Panc1 (cell line): ENCODE results near the gene SAP30BP. TPM values are rescaled to one million over a fixed set of nuclear protein-coding genes. Genes with fewer than 3 reads are reported as not detected.

Source experiments
- ATAC-seq: fragments of 200-7000 bp; cut with Tn5 transposase; 2 replicates; pipeline ENCODE4 v1.9.1; 2020; ENCODE audit warnings: mild to moderate bottlenecking, moderate library complexity
- BruUV-seq: library from RNA; stranded (reverse); fragments of 400-500 nt; replicated peaks from 2 replicates; lab custom pipeline; 2021; lab: Mats Ljungman, UMichigan
- CTCF ChIA-PET: fragments of 300-600 bp; sonication (Branson Sonifier 250); formaldehyde crosslinking; loops from one replicate; lab custom pipeline; 2022; ENCODE audit warnings: antibody characterized with exemption; lab: Charles Lee
- POLR2A ChIA-PET: fragments of 300-600 bp; sonication (Branson Sonifier 250); formaldehyde crosslinking; loops from one replicate; lab custom pipeline; 2022; ENCODE audit warnings: antibody characterized with exemption; lab: Charles Lee
- DNase-seq: peaks from one replicate; pipeline ENCODE4 v3.0.0-alpha.2; 2010; ENCODE audit warnings: low read depth, low spot score
- H3K27ac ChIP-seq: 2 replicates; pipeline ENCODE4 v1.5.1; 2011; ENCODE audit warnings: mild to moderate bottlenecking, low read length, inconsistent platforms
- H3K27me3 ChIP-seq: fragments of 200-500 bp; sonication (Bioruptor generic); 2 replicates; pipeline ENCODE4 v1.6.0; 2014; ENCODE audit warnings: low read length, inconsistent platforms; ENCODE audit not compliant: control insufficient read depth, insufficient read depth
- H3K36me3 ChIP-seq: fragments of 200-500 bp; sonication (Bioruptor generic); 2 replicates; pipeline ENCODE4 v1.5.1; 2014; ENCODE audit warnings: inconsistent platforms, mild to moderate bottlenecking, low read length, moderate library complexity; ENCODE audit not compliant: control insufficient read depth, insufficient read depth
- H3K4me1 ChIP-seq: 2 replicates; pipeline ENCODE4 v1.5.1; 2011; ENCODE audit warnings: inconsistent platforms, mild to moderate bottlenecking, low read length, moderate library complexity; ENCODE audit not compliant: control insufficient read depth, insufficient read depth
- H3K4me3 ChIP-seq, 2 experiments: 2 replicates each; pipeline ENCODE4 v1.5.1; 2011 to 2012; ENCODE audit warnings: low read depth in 2 of 2, low read length in 2 of 2, mild to moderate bottlenecking in 2 of 2, inconsistent platforms in 1 of 2, moderate library complexity in 1 of 2
- H3K9me3 ChIP-seq: fragments of 200-500 bp; sonication (Bioruptor generic); 2 replicates; pipeline ENCODE4 v1.5.1; 2014; ENCODE audit warnings: low read depth, mild to moderate bottlenecking, inconsistent platforms, low read length, moderate library complexity; ENCODE audit not compliant: control insufficient read depth, insufficient read depth
- POLR2AphosphoS5 ChIP-seq: IDR thresholded peaks from 2 replicates; pipeline ENCODE4 v1.6.1; 2012; ENCODE audit warnings: mild to moderate bottlenecking, low read depth, low read length, moderate library complexity
- SIN3A ChIP-seq: IDR thresholded peaks from 2 replicates; pipeline ENCODE4 v1.6.1; 2012; ENCODE audit warnings: low read depth, mild to moderate bottlenecking, low read length, moderate library complexity, borderline replicate concordance; ENCODE audit not compliant: insufficient read depth
- TCF7L2 ChIP-seq: IDR thresholded peaks from 2 replicates; pipeline ENCODE4 v1.6.1; 2011; ENCODE audit warnings: mild to moderate bottlenecking, low read depth, low read length, inconsistent platforms
- in situ Hi-C: cut with HindIII; loops from 2 replicates; pipeline ENCODE4 v1.10.0; 2016; ENCODE audit warnings: low sequenced_read_pairs, low pct_unique_long_range_greater_than_20kb
- intact Hi-C: fragments of 100-400 bp; cut with micrococcal nuclease; formaldehyde crosslinking; loops from one replicate; pipeline ENCODE4 v1.10.0; 2022; ENCODE audit not compliant: unreplicated experiment
- total RNA-seq: library from RNA; stranded (reverse); gene quantifications from one replicate; pipeline ENCODE4 v1.2.1, GENCODE V29; 2021; ENCODE audit not compliant: unreplicated experiment
- TF ChIP-seq, protein P1 (sequence below): fragments of 450-650 bp; IDR thresholded peaks from 2 replicates; pipeline ENCODE4 v1.5.1; 2017; ENCODE audit warnings: mild to moderate bottlenecking
- TF ChIP-seq, protein P2 (sequence below), 2 experiments: IDR thresholded peaks; 2 replicates each; pipeline ENCODE4 v1.6.1; 2011 to 2012; ENCODE audit warnings: low read depth in 2 of 2, control low read depth in 1 of 2, low read length in 1 of 2, mild to moderate bottlenecking in 1 of 2, moderate library complexity in 1 of 2; ENCODE audit not compliant: insufficient read depth in 1 of 2

Gene SAP30BP
- total RNA-seq, 1 experiment from 2014 or later, result 138 TPM

DNA sequence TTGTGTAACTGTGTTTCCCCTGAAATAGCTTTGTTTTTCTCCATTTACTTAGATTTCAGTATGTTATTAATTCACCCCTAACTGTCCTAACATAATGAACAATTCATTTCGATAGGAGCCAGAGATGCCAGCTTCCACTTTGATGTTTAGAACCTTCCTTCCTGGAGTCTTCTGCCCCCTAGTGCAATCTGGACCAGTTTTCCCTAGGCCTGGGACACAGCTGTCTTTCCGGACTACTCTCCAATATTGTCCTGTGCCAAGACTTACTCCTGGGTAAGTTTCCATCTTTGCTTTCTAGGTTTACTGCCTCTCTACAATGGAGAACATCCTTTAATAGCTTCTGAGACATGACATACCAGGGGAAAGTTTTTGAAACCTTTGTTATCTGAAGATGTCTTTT lies 13.0 kb upstream of the SAP30BP start:
- ChIA-PET POLR2A (no interaction called here), CTCF (interaction anchor here (0.5 to 3.5 kb wide), 7 partner anchors 13 to 558 kb away, joined by 3 to 45 read pairs (median 4); partner anchors contain the start of genes RECQL5, SAP30BP and SMIM5)
- ATAC-seq (peak; percentile 75), DNase-seq (no peak)
- H3K4me1 ChIP-seq, result no peaks in the 10 kb centered on the region
- no peak overlapping the region for H3K4me3 ChIP-seq
- TSS peak; percentile 32 for BruUV-seq
- TF ChIP-seq, protein P1, sequence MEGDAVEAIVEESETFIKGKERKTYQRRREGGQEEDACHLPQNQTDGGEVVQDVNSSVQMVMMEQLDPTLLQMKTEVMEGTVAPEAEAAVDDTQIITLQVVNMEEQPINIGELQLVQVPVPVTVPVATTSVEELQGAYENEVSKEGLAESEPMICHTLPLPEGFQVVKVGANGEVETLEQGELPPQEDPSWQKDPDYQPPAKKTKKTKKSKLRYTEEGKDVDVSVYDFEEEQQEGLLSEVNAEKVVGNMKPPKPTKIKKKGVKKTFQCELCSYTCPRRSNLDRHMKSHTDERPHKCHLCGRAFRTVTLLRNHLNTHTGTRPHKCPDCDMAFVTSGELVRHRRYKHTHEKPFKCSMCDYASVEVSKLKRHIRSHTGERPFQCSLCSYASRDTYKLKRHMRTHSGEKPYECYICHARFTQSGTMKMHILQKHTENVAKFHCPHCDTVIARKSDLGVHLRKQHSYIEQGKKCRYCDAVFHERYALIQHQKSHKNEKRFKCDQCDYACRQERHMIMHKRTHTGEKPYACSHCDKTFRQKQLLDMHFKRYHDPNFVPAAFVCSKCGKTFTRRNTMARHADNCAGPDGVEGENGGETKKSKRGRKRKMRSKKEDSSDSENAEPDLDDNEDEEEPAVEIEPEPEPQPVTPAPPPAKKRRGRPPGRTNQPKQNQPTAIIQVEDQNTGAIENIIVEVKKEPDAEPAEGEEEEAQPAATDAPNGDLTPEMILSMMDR, result no peak
- TF ChIP-seq TCF7L2 (peak; percentile 49; the same call in 1 of the 2 replicates), POLR2AphosphoS5 (no peak), SIN3A (no peak)
- TF ChIP-seq, protein P2, sequence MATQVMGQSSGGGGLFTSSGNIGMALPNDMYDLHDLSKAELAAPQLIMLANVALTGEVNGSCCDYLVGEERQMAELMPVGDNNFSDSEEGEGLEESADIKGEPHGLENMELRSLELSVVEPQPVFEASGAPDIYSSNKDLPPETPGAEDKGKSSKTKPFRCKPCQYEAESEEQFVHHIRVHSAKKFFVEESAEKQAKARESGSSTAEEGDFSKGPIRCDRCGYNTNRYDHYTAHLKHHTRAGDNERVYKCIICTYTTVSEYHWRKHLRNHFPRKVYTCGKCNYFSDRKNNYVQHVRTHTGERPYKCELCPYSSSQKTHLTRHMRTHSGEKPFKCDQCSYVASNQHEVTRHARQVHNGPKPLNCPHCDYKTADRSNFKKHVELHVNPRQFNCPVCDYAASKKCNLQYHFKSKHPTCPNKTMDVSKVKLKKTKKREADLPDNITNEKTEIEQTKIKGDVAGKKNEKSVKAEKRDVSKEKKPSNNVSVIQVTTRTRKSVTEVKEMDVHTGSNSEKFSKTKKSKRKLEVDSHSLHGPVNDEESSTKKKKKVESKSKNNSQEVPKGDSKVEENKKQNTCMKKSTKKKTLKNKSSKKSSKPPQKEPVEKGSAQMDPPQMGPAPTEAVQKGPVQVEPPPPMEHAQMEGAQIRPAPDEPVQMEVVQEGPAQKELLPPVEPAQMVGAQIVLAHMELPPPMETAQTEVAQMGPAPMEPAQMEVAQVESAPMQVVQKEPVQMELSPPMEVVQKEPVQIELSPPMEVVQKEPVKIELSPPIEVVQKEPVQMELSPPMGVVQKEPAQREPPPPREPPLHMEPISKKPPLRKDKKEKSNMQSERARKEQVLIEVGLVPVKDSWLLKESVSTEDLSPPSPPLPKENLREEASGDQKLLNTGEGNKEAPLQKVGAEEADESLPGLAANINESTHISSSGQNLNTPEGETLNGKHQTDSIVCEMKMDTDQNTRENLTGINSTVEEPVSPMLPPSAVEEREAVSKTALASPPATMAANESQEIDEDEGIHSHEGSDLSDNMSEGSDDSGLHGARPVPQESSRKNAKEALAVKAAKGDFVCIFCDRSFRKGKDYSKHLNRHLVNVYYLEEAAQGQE (IDR thresholded peaks at IDR 0.05; ENCODE audit: insufficient read depth in 1 of 2, low read depth in 2 of 2, low read length in 1 of 2), result no peak
- in situ Hi-C loops (no loop called here), intact Hi-C loops (no loop called here)
- H3K27ac ChIP-seq, result no peak overlapping the region
- H3K27me3 ChIP-seq, result no peaks in the 10 kb centered on the region
- no peaks in the 10 kb centered on the region for H3K36me3 ChIP-seq
- no peaks in the 10 kb centered on the region for H3K9me3 ChIP-seq

DNA sequence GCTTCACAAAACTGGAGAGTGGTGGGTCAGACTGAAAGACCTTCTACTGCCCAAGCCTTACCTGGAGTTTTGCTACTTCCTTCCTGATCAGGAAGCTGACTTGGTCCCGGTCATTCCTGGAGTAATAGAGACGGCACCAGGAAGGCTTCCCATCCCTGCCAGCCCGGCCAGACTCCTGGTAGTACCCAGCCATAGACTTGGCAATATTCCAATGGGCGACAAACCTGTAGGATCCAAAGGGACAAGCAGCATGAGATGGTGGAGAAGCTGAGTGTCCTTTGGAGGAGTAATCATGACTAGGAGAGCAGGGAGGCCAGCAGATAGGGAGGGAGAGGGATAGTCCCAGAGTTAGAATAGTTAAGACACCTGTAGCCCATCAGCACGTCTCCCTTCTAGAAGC lies 8.9 kb upstream of the SAP30BP start:
- TF ChIP-seq SIN3A (no peak), TCF7L2 (no peak), POLR2AphosphoS5 (no peak)
- TF ChIP-seq, protein P1, result no peak
- TF ChIP-seq, protein P2 (IDR thresholded peaks at IDR 0.05; ENCODE audit: insufficient read depth in 1 of 2, low read depth in 2 of 2, low read length in 1 of 2), result no peak
- CTCF ChIA-PET, result interaction anchor here (0.6 to 1.5 kb wide), 2 partner anchors 25 to 30 kb away, joined by 3 to 8 read pairs; partner anchors contain the start of gene SMIM5
- Histone ChIP-seq H3K9me3 (no peaks in the 10 kb centered on the region), H3K4me1 (no peaks in the 10 kb centered on the region), H3K4me3 (no peak overlapping the region), H3K27ac (no peak overlapping the region), H3K27me3 (no peaks in the 10 kb centered on the region), H3K36me3 (peaks cover 2% of the 10 kb centered on the region; the same call in 1 of the 2 replicates)
- ATAC-seq, result no peak
- no peak for DNase-seq
- POLR2A ChIA-PET, result no interaction called here
- BruUV-seq, result no TSS peak
- in situ Hi-C loops (no loop called here), intact Hi-C loops (no loop called here)
